HG03060 (cell line): ENCODE measurements around the gene GDI1.
"Not testable (repeated sequence)": the region's sequence is repeated elsewhere in the genome, so short reads cannot be mapped to it uniquely, and the experiment has no call there.

Source experiments
- ATAC-seq: cut with Tn5 transposase; IDR thresholded peaks from one replicate; pipeline ENCODE4 v1.9.1; 2021; ENCODE audit warnings: low read depth, moderate number of reproducible peaks; ENCODE audit not compliant: unreplicated experiment

The GDI1 gene

GRCh38 chrX:154436983-154437752, at the start of gene GDI1:
GDI1 (plus strand) TSS chrX:154437154; CDS start chrX:154437255, 101 bp downstream.
- ATAC-seq = no peak

- ATAC-seq = not testable (repeated sequence)
These were observed 48.9 kb upstream of the GDI1 start for GRCh38 chrX:154388094-154388493.

- ATAC-seq = not testable (repeated sequence)
These were observed 48.3 kb upstream of the GDI1 start for GRCh38 chrX:154388649-154389048.

GRCh38 chrX:154389812-154390747, 46.9 kb upstream of the GDI1 start:
- peak; percentile 37 for ATAC-seq

GRCh38 chrX:154396363-154396762, 40.6 kb upstream of the GDI1 start:
- not testable (repeated sequence) for ATAC-seq

- ATAC-seq = peak; percentile 17
These were observed 39.7 kb upstream of the GDI1 start for GRCh38 chrX:154396973-154397887.

GRCh38 chrX:154397888-154398667, 38.9 kb upstream of the GDI1 start, which contains the start of gene RPL10:
RPL10 (plus strand) TSS chrX:154398377; CDS start chrX:154398520, 143 bp downstream.
- ATAC-seq = peak; percentile 80

GRCh38 chrX:154398668-154399526, 38.1 kb upstream of the GDI1 start:
- ATAC-seq = no peak

- no peak for ATAC-seq
These were observed 37.2 kb upstream of the GDI1 start for GRCh38 chrX:154399527-154400368.

- ATAC-seq = not testable (repeated sequence)
These were observed 36.6 kb upstream of the GDI1 start for GRCh38 chrX:154400369-154400817.

GRCh38 chrX:154401045-154401799, 35.7 kb upstream of the GDI1 start:
- ATAC-seq = no peak

- ATAC-seq = no peak
These were observed 34.9 kb upstream of the GDI1 start for GRCh38 chrX:154401918-154402621.

GRCh38 chrX:154402622-154403127, 34.3 kb upstream of the GDI1 start:
- ATAC-seq = no peak

- ATAC-seq = no peak
These were observed 33.8 kb upstream of the GDI1 start for GRCh38 chrX:154403192-154403591.

- no peak for ATAC-seq
These were observed 33.1 kb upstream of the GDI1 start for GRCh38 chrX:154403858-154404257.

- ATAC-seq = no peak
These were observed 32.2 kb upstream of the GDI1 start for GRCh38 chrX:154404625-154405192.
